OCI-LY3 (cell line): ENCODE results near the gene CCDC14.

Experiments used
- H2AFZ ChIP-seq: fragments of 200-600, 300-600 bp; shearing (Covaris generic); 2 replicates; pipeline ENCODE4 v1.6.0; 2014; ENCODE audit warnings: antibody characterized with exemption, low read depth, low read length
- H3K27ac ChIP-seq: fragments of 200-600, 300-600 bp; sonication (generic); 2 replicates; pipeline ENCODE4 v1.5.1; 2014; ENCODE audit warnings: mild to moderate bottlenecking, low read length, moderate library complexity, mixed read lengths
- H3K27me3 ChIP-seq: fragments of 200-600, 300-600 bp; sonication (generic); 2 replicates; pipeline ENCODE4 v1.6.1; 2014; ENCODE audit warnings: low read depth, low read length, mixed read lengths
- H3K36me3 ChIP-seq: fragments of 200-600, 300-600 bp; sonication (generic); replicated peaks from 2 replicates; pipeline ENCODE3; 2014; ENCODE audit warnings: low read depth, low read length, mixed read lengths
- H3K4me1 ChIP-seq: fragments of 300-600, 200-600 bp; sonication (generic); 2 replicates; pipeline ENCODE4 v1.6.1; 2014; ENCODE audit warnings: low read length, mixed read lengths
- H3K4me2 ChIP-seq: fragments of 200-600, 300-600 bp; sonication (generic); 2 replicates; pipeline ENCODE4 v1.6.1; 2014; ENCODE audit warnings: low read length, mixed read lengths
- H3K4me3 ChIP-seq: fragments of 300-600, 200-600 bp; sonication (generic); 2 replicates; pipeline ENCODE4 v1.5.1; 2014; ENCODE audit warnings: antibody characterized with exemption, mild to moderate bottlenecking, low read length, moderate library complexity
- H3K79me2 ChIP-seq: fragments of 300-600, 200-600 bp; shearing (Covaris generic); 2 replicates; pipeline ENCODE4 v1.6.1; 2014; ENCODE audit warnings: mild to moderate bottlenecking, low read length, mixed read lengths
- H3K9ac ChIP-seq: fragments of 300-600, 200-600 bp; shearing (Covaris generic); 2 replicates; pipeline ENCODE4 v1.6.0; 2014; ENCODE audit warnings: mild to moderate bottlenecking, low read length, moderate library complexity
- H3K9me3 ChIP-seq: fragments of 200-600, 300-600 bp; shearing (Covaris generic); 2 replicates; pipeline ENCODE4 v1.6.1; 2014; ENCODE audit warnings: low read length, mixed read lengths; ENCODE audit not compliant: insufficient read depth
- H4K20me1 ChIP-seq: fragments of 200-600, 300-600 bp; sonication (generic); 2 replicates; pipeline ENCODE4 v1.6.1; 2016; ENCODE audit warnings: low read length, mixed read lengths; ENCODE audit not compliant: insufficient read depth
- EZH2phosphoT487 ChIP-seq: fragments of 200-600 bp; shearing (Covaris generic); IDR thresholded peaks from 2 replicates; pipeline ENCODE4 v1.6.1; 2018; ENCODE audit warnings: antibody characterized with exemption, mixed run types, low read depth
- TF ChIP-seq, protein P1 (sequence below): fragments of 200-600, 300-600 bp; sonication (generic); IDR thresholded peaks from 2 replicates; pipeline ENCODE4 v1.5.1; 2014; ENCODE audit warnings: antibody characterized with exemption, low read length, low read depth

CCDC14 gene

DNA sequence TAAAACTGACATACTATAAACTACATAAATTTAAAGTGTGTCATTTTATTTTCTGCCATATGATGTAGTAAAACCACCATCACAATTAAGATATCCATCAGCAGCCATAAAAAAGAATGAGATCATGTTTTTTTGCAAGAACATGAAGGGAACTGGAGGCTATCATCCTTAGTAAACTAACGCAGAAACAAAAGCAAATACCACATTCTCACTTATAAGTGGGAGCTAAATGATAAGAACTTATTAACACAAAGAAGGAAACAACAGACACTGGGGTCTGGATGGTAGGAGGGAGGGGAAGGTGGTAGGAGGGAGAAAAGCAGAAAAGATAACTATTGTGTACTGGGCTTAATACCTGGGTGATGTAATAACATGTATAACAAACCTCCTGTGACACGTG, 24.6 kb downstream of the CCDC14 start:
- no peak overlapping the region for H3K4me2 ChIP-seq
- H4K20me1 ChIP-seq = no peaks in the 10 kb centered on the region
- H2AFZ ChIP-seq = no peak overlapping the region
- no peak overlapping the region for H3K4me3 ChIP-seq
- no peaks in the 10 kb centered on the region for H3K9me3 ChIP-seq
- H3K27me3 ChIP-seq = no peaks in the 10 kb centered on the region
- no peak overlapping the region for H3K9ac ChIP-seq
- H3K36me3 ChIP-seq = peaks cover 14% of the 10 kb centered on the region
- H3K79me2 ChIP-seq = no peaks in the 10 kb centered on the region
- peaks cover 3% of the 10 kb centered on the region; the same call in 1 of the 2 replicates for H3K4me1 ChIP-seq
- no peak overlapping the region for H3K27ac ChIP-seq
- TF ChIP-seq, protein P1, sequence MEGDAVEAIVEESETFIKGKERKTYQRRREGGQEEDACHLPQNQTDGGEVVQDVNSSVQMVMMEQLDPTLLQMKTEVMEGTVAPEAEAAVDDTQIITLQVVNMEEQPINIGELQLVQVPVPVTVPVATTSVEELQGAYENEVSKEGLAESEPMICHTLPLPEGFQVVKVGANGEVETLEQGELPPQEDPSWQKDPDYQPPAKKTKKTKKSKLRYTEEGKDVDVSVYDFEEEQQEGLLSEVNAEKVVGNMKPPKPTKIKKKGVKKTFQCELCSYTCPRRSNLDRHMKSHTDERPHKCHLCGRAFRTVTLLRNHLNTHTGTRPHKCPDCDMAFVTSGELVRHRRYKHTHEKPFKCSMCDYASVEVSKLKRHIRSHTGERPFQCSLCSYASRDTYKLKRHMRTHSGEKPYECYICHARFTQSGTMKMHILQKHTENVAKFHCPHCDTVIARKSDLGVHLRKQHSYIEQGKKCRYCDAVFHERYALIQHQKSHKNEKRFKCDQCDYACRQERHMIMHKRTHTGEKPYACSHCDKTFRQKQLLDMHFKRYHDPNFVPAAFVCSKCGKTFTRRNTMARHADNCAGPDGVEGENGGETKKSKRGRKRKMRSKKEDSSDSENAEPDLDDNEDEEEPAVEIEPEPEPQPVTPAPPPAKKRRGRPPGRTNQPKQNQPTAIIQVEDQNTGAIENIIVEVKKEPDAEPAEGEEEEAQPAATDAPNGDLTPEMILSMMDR = no peak
- no peak for TF ChIP-seq EZH2phosphoT487

DNA sequence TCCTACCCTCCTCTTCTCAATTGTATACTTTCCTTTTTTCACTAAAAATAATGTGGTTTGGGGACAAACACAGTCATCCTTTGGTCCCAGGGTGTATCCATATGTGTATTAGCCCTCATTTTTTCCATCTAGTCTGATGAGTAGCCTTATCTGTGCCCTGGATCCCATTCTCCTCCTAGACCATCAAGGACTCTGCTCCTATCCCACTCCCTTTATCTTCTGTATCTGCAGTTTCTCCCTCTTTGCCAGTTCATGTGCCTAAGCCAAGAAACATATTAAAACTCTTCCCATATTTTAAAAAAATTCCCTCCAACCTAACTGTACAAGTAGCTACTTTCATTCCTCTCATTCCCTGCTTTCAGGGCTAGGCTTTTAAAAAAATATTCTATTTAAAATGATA, 25.2 kb downstream of the CCDC14 start:
- Histone ChIP-seq H3K9ac (no peak overlapping the region), H3K9me3 (no peaks in the 10 kb centered on the region), H3K36me3 (peaks cover 12% of the 10 kb centered on the region), H3K27me3 (no peaks in the 10 kb centered on the region), H3K4me2 (no peak overlapping the region), H3K79me2 (no peaks in the 10 kb centered on the region), H3K4me3 (no peak overlapping the region), H3K27ac (no peak overlapping the region), H4K20me1 (no peaks in the 10 kb centered on the region), H3K4me1 (peaks cover 3% of the 10 kb centered on the region; the same call in 1 of the 2 replicates), H2AFZ (no peak overlapping the region)
- TF ChIP-seq, protein P1 = no peak
- no peak for TF ChIP-seq EZH2phosphoT487

DNA sequence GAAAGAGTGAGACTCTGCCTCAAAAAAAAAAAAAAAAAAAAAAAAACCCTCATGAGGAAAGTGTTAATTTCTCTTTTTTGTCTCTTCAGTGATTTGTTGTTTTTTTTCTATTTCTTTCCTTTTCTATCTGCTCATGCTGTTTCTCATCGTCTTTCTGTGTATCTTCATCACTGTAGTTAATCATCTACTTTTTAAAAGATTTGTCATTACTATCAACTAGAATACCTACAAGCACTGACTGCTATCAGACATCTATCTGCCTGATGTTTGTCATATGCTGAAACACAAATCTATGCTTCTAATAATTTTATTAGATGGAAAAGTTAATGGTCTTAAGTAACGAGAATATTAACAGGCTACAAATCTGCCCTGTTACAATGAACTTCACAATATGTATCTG, 26.8 kb downstream of the CCDC14 start:
- H2AFZ ChIP-seq = no peak overlapping the region
- H3K36me3 ChIP-seq = peaks cover 4% of the 10 kb centered on the region
- H3K9me3 ChIP-seq = no peaks in the 10 kb centered on the region
- H3K4me3 ChIP-seq = no peak overlapping the region
- no peaks in the 10 kb centered on the region for H3K79me2 ChIP-seq
- H3K27me3 ChIP-seq = no peaks in the 10 kb centered on the region
- H3K27ac ChIP-seq = no peak overlapping the region
- no peaks in the 10 kb centered on the region for H4K20me1 ChIP-seq
- H3K9ac ChIP-seq = no peak overlapping the region
- H3K4me2 ChIP-seq = no peak overlapping the region
- H3K4me1 ChIP-seq = no peaks in the 10 kb centered on the region
- no peak for TF ChIP-seq EZH2phosphoT487
- TF ChIP-seq, protein P1 = no peak

DNA sequence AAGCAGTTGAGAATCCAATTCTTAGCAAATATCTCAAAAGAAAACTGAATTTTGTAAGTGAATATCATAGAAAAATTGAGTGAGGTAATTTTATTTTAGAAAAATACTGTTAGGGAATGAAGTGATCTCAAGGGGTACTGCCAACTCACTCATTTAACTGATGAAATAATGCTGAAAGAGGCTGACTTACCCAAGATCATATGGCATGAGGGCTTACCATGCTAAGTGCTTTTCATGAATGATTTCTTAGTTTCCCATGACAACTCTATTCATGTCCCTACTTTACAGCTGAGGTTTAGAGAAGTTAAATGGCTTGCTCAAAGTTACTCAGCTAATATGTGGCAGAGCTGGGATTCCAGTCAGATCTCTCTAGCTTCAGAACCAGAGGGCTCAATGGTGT, 30.6 kb downstream of the CCDC14 start:
- no peak overlapping the region for H3K4me3 ChIP-seq
- TF ChIP-seq EZH2phosphoT487 = no peak
- no peaks in the 10 kb centered on the region for H3K27me3 ChIP-seq
- H3K4me2 ChIP-seq = no peak overlapping the region
- H3K9me3 ChIP-seq = no peaks in the 10 kb centered on the region
- no peaks in the 10 kb centered on the region for H3K79me2 ChIP-seq
- no peak overlapping the region for H2AFZ ChIP-seq
- no peak overlapping the region for H3K27ac ChIP-seq
- H3K4me1 ChIP-seq = no peaks in the 10 kb centered on the region
- no peaks in the 10 kb centered on the region for H4K20me1 ChIP-seq
- no peaks in the 10 kb centered on the region for H3K36me3 ChIP-seq
- no peak overlapping the region for H3K9ac ChIP-seq

DNA sequence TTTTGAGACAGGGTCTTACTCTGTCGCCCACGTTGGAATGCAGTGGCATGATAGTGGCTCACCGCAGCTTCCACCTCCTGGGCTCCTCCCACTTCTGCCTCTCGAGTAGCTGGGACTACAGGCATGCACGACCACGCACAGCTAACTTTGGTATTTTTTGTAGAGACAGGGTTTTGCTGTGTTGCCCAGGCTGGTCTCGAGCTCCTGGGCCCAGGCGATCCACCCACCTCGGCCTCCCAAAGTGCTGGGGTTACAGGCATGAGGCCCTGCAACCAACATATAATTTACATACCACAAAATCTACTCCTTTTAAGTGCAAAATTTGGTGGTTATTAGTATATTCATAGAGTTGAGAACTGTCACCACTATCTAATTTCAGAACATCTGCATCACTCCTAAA, 31.7 kb downstream of the CCDC14 start:
- H3K36me3 ChIP-seq = peaks cover 3% of the 10 kb centered on the region
- H3K9me3 ChIP-seq = no peaks in the 10 kb centered on the region
- no peak overlapping the region for H3K27ac ChIP-seq
- H2AFZ ChIP-seq = no peak overlapping the region
- H3K27me3 ChIP-seq = no peaks in the 10 kb centered on the region
- H3K4me2 ChIP-seq = no peak overlapping the region
- no peaks in the 10 kb centered on the region for H3K79me2 ChIP-seq
- no peaks in the 10 kb centered on the region for H3K4me1 ChIP-seq
- no peak overlapping the region for H3K4me3 ChIP-seq
- TF ChIP-seq, protein P1 = no peak
- no peak for TF ChIP-seq EZH2phosphoT487
- H4K20me1 ChIP-seq = no peaks in the 10 kb centered on the region
- no peak overlapping the region for H3K9ac ChIP-seq
